Vagina (tissue), 2 donors: ENCODE data around the gene THAP12.

Experiments
- CTCF ChIP-seq, 3 experiments: fragments of 450-650 bp in 2 of 3; fragments of 200-600 bp in 1 of 3; sonication (generic) in 1 of 3; IDR thresholded peaks; one replicate each; pipeline ENCODE4 v1.5.1; 2017 to 2019; ENCODE audit warnings: antibody characterized with exemption in 3 of 3, mild to moderate bottlenecking in 2 of 3, moderate library complexity in 2 of 3
- POLR2A ChIP-seq, 2 donors: fragments of 450-650 bp; IDR thresholded peaks; one replicate each; pipeline ENCODE4 v1.6.1; 2017; ENCODE audit warnings: antibody characterized with exemption in 2 of 2, mild to moderate bottlenecking in 2 of 2, moderate library complexity in 2 of 2

GRCh38 chr11:76426660-76427059 is 45.7 kb upstream of the THAP12 start:
- TF ChIP-seq CTCF (IDR thresholded peaks at IDR 0.05) = no peak
- TF ChIP-seq POLR2A (IDR thresholded peaks at IDR 0.05) = no peak
